Myocyte (in vitro differentiated cells): ENCODE measurements around the gene MRC1. TPM values are rescaled to one million over a fixed set of nuclear protein-coding genes. Genes with fewer than 3 reads are reported as not detected.

Experiments
- microRNA counts: library from miRNA; unstranded; fragments of <30 nt; microRNA quantifications from one replicate; lab custom pipeline; 2016
- microRNA-seq: library from miRNA; unstranded; fragments of <30 nt; microRNA quantifications from one replicate; pipeline ENCODE4, GENCODE V29; 2016
- total RNA-seq: library from RNA; depleted of rRNA; stranded (reverse); fragments of >200 nt; gene quantifications from 2 replicates; pipeline ENCODE4 v1.2.3, GENCODE V29; 2014

The MRC1 gene
- total RNA-seq, 1 donor from 2014 or later: 0.05 TPM

MicroRNAs encoded within 50 kb of the gene (microRNA counts, 767-probe panel; counts per million panel counts)
- microRNA hsa-miR-511 (lab: Ali Mortazavi, UCI): not detected

Small RNA genes within 50 kb of the gene (microRNA-seq; reads per million reads assigned to microRNA genes)
- gene MIR511: not detected

Other genes with a start within 250 kb of the MRC1 start
- 123 and 217 TPM in 2 replicates for gene HACD1, start 192.0 kb upstream of the MRC1 start, total RNA-seq
- 75.2 and 77.6 TPM in 2 replicates for gene STAM, start 165.2 kb upstream of the MRC1 start, total RNA-seq
- gene TMEM236, start 57.1 kb upstream of the MRC1 start, total RNA-seq: 0.13 and 0.31 TPM in 2 replicates
- not detected in 2 replicates for gene SLC39A12, start 142.6 kb downstream of the MRC1 start, total RNA-seq